Type B pancreatic cell (in vitro differentiated cells): ENCODE measurements around the gene WARS2. TPM values are rescaled to one million over a fixed set of nuclear protein-coding genes. Genes with fewer than 3 reads are reported as not detected.
A peak's percentile ranks its signal among the peaks of the same experiment; 100 is the strongest.

Experiments used
- DNase-seq: peaks from one replicate; pipeline ENCODE4 v3.0.0; 2021; ENCODE audit warnings: mixed read lengths; ENCODE audit not compliant: unreplicated experiment; ENCODE audit errors: extremely low spot score
- H3K27ac Mint-ChIP-seq: 2 replicates; pipeline ENCODE4 v1.8.0; 2021; ENCODE audit warnings: mild to moderate bottlenecking, mixed read lengths
- H3K27me3 Mint-ChIP-seq: 2 replicates; pipeline ENCODE4 v1.8.0; 2021; ENCODE audit warnings: mixed read lengths
- H3K36me3 Mint-ChIP-seq: 2 replicates; pipeline ENCODE4 v1.8.0; 2021; ENCODE audit warnings: mixed read lengths
- H3K4me1 Mint-ChIP-seq: one replicate; pipeline ENCODE4 v1.8.0; 2021; ENCODE audit warnings: mixed read lengths; ENCODE audit not compliant: unreplicated experiment
- H3K4me3 Mint-ChIP-seq: 2 replicates; pipeline ENCODE4 v1.8.0; 2021; ENCODE audit warnings: mild to moderate bottlenecking, mixed read lengths
- H3K9me3 Mint-ChIP-seq: 2 replicates; pipeline ENCODE4 v1.8.0; 2021; ENCODE audit warnings: mixed read lengths
- total RNA-seq: library from RNA; stranded (reverse); gene quantifications from 2 replicates; pipeline ENCODE4 v1.2.1, GENCODE V29; 2021; ENCODE audit warnings: low replicate concordance
- TF ChIP-seq, protein P1 (sequence below): fragments of 200-600 bp; sonication (generic); conservative IDR thresholded peaks from 2 replicates; pipeline ENCODE4 v1.5.0; 2021; ENCODE audit warnings: antibody characterized with exemption, mild to moderate bottlenecking

Gene WARS2
- total RNA-seq, 1 donor from 2014 or later = 13.8 TPM

DNA sequence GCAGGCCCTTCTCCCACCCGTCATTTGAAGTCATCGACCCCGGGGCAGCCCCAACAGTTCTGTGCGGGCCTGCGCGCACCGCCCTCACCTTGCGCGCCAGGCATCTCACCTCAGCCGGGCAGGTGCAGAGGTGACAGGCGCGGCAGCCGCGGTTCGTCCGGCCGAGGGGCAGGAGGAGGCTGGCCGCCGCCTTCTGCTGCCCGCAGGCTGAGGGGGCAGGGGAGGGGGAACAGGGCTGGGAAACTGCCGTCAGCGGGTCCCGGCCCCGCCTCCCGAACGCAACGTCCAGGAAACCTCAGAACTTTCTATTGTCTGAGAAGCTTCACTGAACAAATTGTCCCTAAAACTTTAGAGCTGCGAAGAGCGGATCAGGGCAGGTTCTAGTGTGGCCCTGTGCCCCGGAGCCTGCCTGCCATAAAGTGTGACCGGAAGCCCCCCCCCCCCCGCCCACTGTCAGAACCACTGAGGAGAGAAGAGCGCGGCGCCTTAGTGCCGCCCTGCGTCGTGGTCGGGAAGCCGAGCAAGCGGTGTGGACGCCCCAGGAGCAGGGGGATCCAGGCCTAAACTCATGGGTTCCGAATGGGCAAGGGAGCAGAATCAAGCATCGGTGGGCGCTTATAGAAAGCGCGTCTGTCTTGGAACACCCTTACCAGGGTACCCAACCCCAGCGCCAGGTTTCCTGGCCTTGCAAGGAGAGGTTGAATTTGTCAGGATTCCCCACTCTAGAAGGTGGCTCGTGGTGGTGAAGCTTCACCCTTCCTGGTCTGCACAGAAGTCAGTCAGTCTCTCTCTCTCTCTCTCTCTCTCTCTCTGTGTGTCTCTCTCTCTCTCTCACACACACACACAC, 139.0 kb downstream of the WARS2 start:
- TF ChIP-seq, protein P1, sequence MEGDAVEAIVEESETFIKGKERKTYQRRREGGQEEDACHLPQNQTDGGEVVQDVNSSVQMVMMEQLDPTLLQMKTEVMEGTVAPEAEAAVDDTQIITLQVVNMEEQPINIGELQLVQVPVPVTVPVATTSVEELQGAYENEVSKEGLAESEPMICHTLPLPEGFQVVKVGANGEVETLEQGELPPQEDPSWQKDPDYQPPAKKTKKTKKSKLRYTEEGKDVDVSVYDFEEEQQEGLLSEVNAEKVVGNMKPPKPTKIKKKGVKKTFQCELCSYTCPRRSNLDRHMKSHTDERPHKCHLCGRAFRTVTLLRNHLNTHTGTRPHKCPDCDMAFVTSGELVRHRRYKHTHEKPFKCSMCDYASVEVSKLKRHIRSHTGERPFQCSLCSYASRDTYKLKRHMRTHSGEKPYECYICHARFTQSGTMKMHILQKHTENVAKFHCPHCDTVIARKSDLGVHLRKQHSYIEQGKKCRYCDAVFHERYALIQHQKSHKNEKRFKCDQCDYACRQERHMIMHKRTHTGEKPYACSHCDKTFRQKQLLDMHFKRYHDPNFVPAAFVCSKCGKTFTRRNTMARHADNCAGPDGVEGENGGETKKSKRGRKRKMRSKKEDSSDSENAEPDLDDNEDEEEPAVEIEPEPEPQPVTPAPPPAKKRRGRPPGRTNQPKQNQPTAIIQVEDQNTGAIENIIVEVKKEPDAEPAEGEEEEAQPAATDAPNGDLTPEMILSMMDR = no peak
- Mint-ChIP-seq H3K4me3 (peak overlapping the region; percentile 81), H3K36me3 (no peaks in the 10 kb centered on the region), H3K27ac (no peak overlapping the region), H3K27me3 (peaks cover 98% of the 10 kb centered on the region), H3K4me1 (peaks cover 20% of the 10 kb centered on the region), H3K9me3 (no peaks in the 10 kb centered on the region)
- DNase-seq = peak; percentile 61

DNA sequence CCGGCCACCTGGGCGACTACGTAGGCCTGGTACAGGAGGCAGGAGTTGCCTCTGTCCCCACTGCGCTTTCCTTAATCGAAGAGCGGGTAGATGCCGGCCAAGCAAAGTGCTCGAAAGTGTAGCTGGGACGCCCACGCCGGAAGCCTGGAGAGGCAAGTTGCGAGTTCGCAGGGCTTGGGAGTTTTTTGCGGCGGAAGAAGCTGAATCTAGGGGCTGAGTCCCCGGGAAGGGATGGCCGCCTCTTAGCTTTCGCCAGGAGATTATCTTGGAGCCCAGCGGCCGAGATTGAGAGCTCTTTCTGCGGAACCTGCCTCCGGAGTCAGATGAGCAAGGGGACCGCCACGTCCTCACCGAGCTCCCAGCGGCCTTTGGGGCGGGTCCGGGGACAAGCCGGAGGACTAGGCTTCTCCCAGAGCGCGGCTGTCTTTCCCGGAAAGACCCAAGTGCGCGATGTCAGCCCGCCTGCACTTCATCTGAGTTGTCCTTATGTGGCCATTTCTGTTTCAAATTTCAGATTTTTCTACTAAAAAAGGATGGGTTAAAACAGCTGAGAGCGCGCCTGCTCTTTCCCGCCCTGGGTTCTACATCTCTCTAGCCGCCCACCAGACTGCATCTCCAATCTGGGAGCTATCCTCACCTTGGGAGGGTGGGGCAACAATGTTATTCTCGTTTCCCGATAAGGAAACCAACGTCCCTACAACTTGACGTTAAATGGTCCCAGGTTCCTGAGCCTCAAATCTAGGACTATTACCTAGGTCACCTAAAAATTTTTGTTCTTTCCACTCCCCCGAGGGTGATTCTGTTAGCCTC, 139.9 kb downstream of the WARS2 start:
- peaks cover 20% of the 10 kb centered on the region for H3K4me1 Mint-ChIP-seq
- H3K36me3 Mint-ChIP-seq = no peaks in the 10 kb centered on the region
- no peak for DNase-seq
- H3K4me3 Mint-ChIP-seq = peak overlapping the region; percentile 81
- no peak overlapping the region for H3K27ac Mint-ChIP-seq
- no peaks in the 10 kb centered on the region for H3K9me3 Mint-ChIP-seq
- TF ChIP-seq, protein P1 = no peak
- H3K27me3 Mint-ChIP-seq = peaks cover 98% of the 10 kb centered on the region

DNA sequence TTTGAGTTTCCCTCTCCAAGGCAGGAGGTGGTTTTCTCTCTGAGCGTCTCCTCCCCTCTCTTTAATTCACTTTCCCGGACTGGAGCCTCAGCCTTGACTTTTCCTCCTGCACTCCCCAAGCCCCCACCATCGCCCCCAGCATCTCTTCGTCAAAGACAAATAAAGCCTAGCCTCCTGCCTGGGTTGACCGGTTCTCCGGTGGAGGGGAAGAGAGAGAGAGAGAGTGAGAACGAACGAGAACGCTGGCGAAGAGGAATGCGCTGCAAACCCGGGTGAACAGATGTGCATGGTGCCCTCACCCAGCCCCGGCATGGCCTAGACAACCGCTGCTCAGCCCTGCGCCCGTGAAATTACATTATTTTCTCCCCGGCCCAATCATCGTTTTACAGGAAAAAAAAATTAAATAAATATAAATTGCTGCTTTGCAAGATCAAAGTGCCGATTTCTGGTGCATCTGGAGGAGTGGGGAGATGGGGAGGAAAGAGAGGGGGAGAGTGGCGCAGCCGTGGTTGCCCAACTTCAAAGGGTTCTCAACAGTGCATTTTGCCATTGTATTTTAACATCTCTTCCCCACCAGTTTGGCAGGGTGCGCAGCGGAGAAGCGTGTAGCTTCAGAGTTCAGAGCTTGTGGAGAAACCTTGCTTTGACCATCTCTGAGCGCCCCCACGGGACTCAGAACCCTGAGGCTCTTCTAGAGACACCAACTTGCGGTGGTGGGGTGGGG, 140.9 kb downstream of the WARS2 start:
- TF ChIP-seq, protein P1 = no peak
- DNase-seq = no peak
- peaks cover 98% of the 10 kb centered on the region for H3K27me3 Mint-ChIP-seq
- H3K9me3 Mint-ChIP-seq = no peaks in the 10 kb centered on the region
- no peaks in the 10 kb centered on the region for H3K36me3 Mint-ChIP-seq
- H3K4me3 Mint-ChIP-seq = peak overlapping the region; percentile 67
- peaks cover 20% of the 10 kb centered on the region for H3K4me1 Mint-ChIP-seq
- no peak overlapping the region for H3K27ac Mint-ChIP-seq

DNA sequence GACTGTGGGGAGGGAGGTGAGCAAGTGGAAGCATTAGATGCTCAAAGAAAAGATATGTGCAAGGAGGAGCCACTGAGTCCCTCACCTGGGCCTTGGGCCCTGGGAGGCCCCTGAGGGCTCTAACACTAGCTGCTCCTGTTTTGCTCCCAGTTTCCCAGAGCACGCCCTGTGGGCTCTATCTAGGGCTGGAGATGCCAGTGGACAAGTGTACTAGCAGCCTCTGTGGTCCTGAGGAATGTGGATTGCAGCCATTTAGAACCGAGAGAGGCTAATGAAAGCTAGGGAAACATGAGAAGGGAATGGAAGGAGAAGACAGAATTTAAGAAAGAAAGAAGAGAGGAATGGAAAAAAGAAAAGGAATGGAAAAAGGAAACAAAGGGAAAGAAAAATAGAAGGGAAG, 142.3 kb downstream of the WARS2 start:
- H3K4me1 Mint-ChIP-seq = peaks cover 25% of the 10 kb centered on the region
- DNase-seq = no peak
- TF ChIP-seq, protein P1 = no peak
- H3K27ac Mint-ChIP-seq = no peak overlapping the region
- H3K36me3 Mint-ChIP-seq = peaks cover 3% of the 10 kb centered on the region
- peaks cover 98% of the 10 kb centered on the region for H3K27me3 Mint-ChIP-seq
- no peak overlapping the region for H3K4me3 Mint-ChIP-seq
- peaks cover 5% of the 10 kb centered on the region for H3K9me3 Mint-ChIP-seq

DNA sequence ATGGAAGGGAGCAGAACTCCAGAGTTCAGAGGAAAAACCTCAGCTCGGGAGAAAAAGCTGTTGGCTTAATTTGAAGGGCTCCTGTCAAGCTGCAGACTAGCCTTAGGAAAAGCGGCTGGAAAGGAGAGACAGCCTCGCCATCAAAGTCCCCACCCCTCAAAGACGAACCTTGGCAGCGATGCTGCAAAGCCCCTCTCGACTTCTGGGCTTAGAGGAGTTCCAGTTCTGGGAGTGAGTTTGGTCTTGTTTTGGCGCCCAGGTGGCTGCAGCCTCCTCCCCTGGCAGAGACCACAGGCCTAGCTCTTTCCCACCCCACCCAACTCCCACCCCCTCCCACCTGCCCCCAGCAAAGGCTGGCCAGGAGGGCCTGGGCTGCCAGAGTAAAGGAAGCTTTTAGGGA, 143.2 kb downstream of the WARS2 start:
- Mint-ChIP-seq H3K4me1 (peaks cover 26% of the 10 kb centered on the region), H3K27me3 (peaks cover 95% of the 10 kb centered on the region), H3K36me3 (peaks cover 3% of the 10 kb centered on the region), H3K9me3 (peaks cover 5% of the 10 kb centered on the region), H3K27ac (no peak overlapping the region), H3K4me3 (no peak overlapping the region)
- TF ChIP-seq, protein P1 = no peak
- no peak for DNase-seq
